DOHH2 (cell line): ENCODE results near the gene USH2A.

Experiments used
- H3F3A ChIP-seq: fragments of 200-600 bp; sonication (generic), shearing (Covaris generic); 2 replicates; pipeline ENCODE4 v1.6.0; 2016; ENCODE audit warnings: antibody characterized with exemption, mild to moderate bottlenecking; ENCODE audit not compliant: control insufficient read depth, insufficient read depth
- H3K27ac ChIP-seq: fragments of 200-600 bp; sonication (generic); 2 replicates; pipeline ENCODE4 v1.5.1; 2014; ENCODE audit warnings: low read depth, mild to moderate bottlenecking, low read length, moderate library complexity
- H3K27me3 ChIP-seq: fragments of 200-600 bp; sonication (generic); 2 replicates; pipeline ENCODE4 v1.6.1; 2014; ENCODE audit warnings: mild to moderate bottlenecking, low read length, mixed read lengths; ENCODE audit not compliant: control insufficient read depth
- H3K36me3 ChIP-seq: fragments of 200-600 bp; sonication (generic); 2 replicates; pipeline ENCODE4 v1.6.1; 2014; ENCODE audit warnings: mild to moderate bottlenecking, low read length, moderate library complexity, mixed read lengths; ENCODE audit not compliant: control insufficient read depth
- H3K4me1 ChIP-seq: fragments of 200-600 bp; sonication (generic); 2 replicates; pipeline ENCODE4 v1.6.1; 2014; ENCODE audit warnings: mild to moderate bottlenecking, low read length, mixed read lengths; ENCODE audit not compliant: control insufficient read depth
- H3K4me2 ChIP-seq: fragments of 200-600 bp; sonication (generic); 2 replicates; pipeline ENCODE4 v1.6.0; 2014; ENCODE audit warnings: mild to moderate bottlenecking, low read length, moderate library complexity
- H3K4me3 ChIP-seq: fragments of 200-600 bp; sonication (generic); 2 replicates; pipeline ENCODE4 v1.5.1; 2014; ENCODE audit warnings: mild to moderate bottlenecking, low read length, mixed read lengths
- H3K79me2 ChIP-seq: fragments of 200-600 bp; sonication (generic); 2 replicates; pipeline ENCODE4 v1.6.1; 2014; ENCODE audit warnings: mild to moderate bottlenecking, low read length, mixed read lengths; ENCODE audit not compliant: control insufficient read depth
- H3K9me2 ChIP-seq: fragments of 200-600 bp; sonication (generic); replicated peaks from 2 replicates; pipeline ENCODE4 v1.6.1; 2014; ENCODE audit warnings: mild to moderate bottlenecking, low read length, mixed read lengths; ENCODE audit not compliant: control insufficient read depth
- H3K9me3 ChIP-seq: fragments of 200-600 bp; sonication (generic); 2 replicates; pipeline ENCODE4 v1.6.1; 2014; ENCODE audit warnings: antibody characterized with exemption, low read length, mixed read lengths; ENCODE audit not compliant: control insufficient read depth, insufficient read depth
- H4K20me1 ChIP-seq: fragments of 200-600 bp; sonication (generic); 2 replicates; pipeline ENCODE4 v1.6.0; 2014; ENCODE audit warnings: low read depth, mild to moderate bottlenecking, antibody characterized with exemption, low read length, moderate library complexity; ENCODE audit not compliant: control insufficient read depth, insufficient read depth
- CTCF ChIP-seq: fragments of 200-600 bp; sonication (generic); IDR thresholded peaks from one replicate; pipeline ENCODE4 v1.5.1; 2014; ENCODE audit warnings: antibody characterized with exemption, mild to moderate bottlenecking, low read depth, low read length; ENCODE audit not compliant: poor library complexity, severe bottlenecking
- EZH2phosphoT487 ChIP-seq: fragments of 200-600 bp; sonication (generic); IDR thresholded peaks from 2 replicates; pipeline ENCODE4 v1.6.1; 2017; ENCODE audit warnings: borderline replicate concordance, mild to moderate bottlenecking, antibody characterized with exemption, low read length, moderate library complexity, mixed read lengths

The USH2A gene

GRCh38 chr1:216422821-216423520, at the start of gene USH2A:
Gene USH2A (minus strand): TSS chr1:216423448. CDS start chr1:216422336, 1,112 bp downstream.
- Histone ChIP-seq H3K36me3 (no peaks in the 10 kb centered on the region), H4K20me1 (no peaks in the 10 kb centered on the region), H3F3A (no peaks in the 10 kb centered on the region), H3K4me2 (no peak within 1 kb of the TSS), H3K79me2 (no peaks in the 10 kb centered on the region), H3K9me3 (no peaks in the 10 kb centered on the region), H3K9me2 (no peaks in the 10 kb centered on the region), H3K4me1 (no peaks in the 10 kb centered on the region), H3K27me3 (no peaks in the 10 kb centered on the region), H3K27ac (no peak within 1 kb of the TSS), H3K4me3 (no peak within 1 kb of the TSS)
- TF ChIP-seq EZH2phosphoT487, result no peak
- no peak for TF ChIP-seq CTCF

- Histone ChIP-seq H3K36me3 (no peaks in the 10 kb centered on the region), H3K79me2 (no peaks in the 10 kb centered on the region), H3K27me3 (no peaks in the 10 kb centered on the region), H3F3A (no peaks in the 10 kb centered on the region), H3K4me1 (no peaks in the 10 kb centered on the region), H3K4me3 (no peak overlapping the region), H3K9me3 (no peaks in the 10 kb centered on the region), H3K27ac (no peak overlapping the region), H3K9me2 (no peaks in the 10 kb centered on the region), H3K4me2 (no peak overlapping the region), H4K20me1 (no peaks in the 10 kb centered on the region; the same call in 1 of the 2 replicates)
- TF ChIP-seq EZH2phosphoT487 (no peak), CTCF (no peak)
These were observed 43.0 kb upstream of the USH2A start for GRCh38 chr1:216466162-216466801.

GRCh38 chr1:216464489-216464888, 41.2 kb upstream of the USH2A start:
- no peak overlapping the region for H3K27ac ChIP-seq
- H3K9me2 ChIP-seq, result no peaks in the 10 kb centered on the region
- H3K4me2 ChIP-seq, result no peak overlapping the region
- no peaks in the 10 kb centered on the region for H3K9me3 ChIP-seq
- H4K20me1 ChIP-seq, result no peaks in the 10 kb centered on the region
- no peaks in the 10 kb centered on the region for H3K4me1 ChIP-seq
- no peaks in the 10 kb centered on the region for H3K36me3 ChIP-seq
- H3K79me2 ChIP-seq, result no peaks in the 10 kb centered on the region
- no peaks in the 10 kb centered on the region for H3F3A ChIP-seq
- H3K4me3 ChIP-seq, result no peak overlapping the region
- no peak for TF ChIP-seq CTCF
- no peak for TF ChIP-seq EZH2phosphoT487
- no peaks in the 10 kb centered on the region for H3K27me3 ChIP-seq
